DOHH2 (cell line): ENCODE data around the gene HADHA.

Experiments
- H3F3A ChIP-seq: fragments of 200-600 bp; sonication (generic), shearing (Covaris generic); 2 replicates; pipeline ENCODE4 v1.6.0; 2016; ENCODE audit warnings: antibody characterized with exemption, mild to moderate bottlenecking; ENCODE audit not compliant: control insufficient read depth, insufficient read depth
- H3K27ac ChIP-seq: fragments of 200-600 bp; sonication (generic); 2 replicates; pipeline ENCODE4 v1.5.1; 2014; ENCODE audit warnings: low read depth, mild to moderate bottlenecking, low read length, moderate library complexity
- H3K27me3 ChIP-seq: fragments of 200-600 bp; sonication (generic); 2 replicates; pipeline ENCODE4 v1.6.1; 2014; ENCODE audit warnings: mild to moderate bottlenecking, low read length, mixed read lengths; ENCODE audit not compliant: control insufficient read depth
- H3K36me3 ChIP-seq: fragments of 200-600 bp; sonication (generic); 2 replicates; pipeline ENCODE4 v1.6.1; 2014; ENCODE audit warnings: mild to moderate bottlenecking, low read length, moderate library complexity, mixed read lengths; ENCODE audit not compliant: control insufficient read depth
- H3K4me1 ChIP-seq: fragments of 200-600 bp; sonication (generic); 2 replicates; pipeline ENCODE4 v1.6.1; 2014; ENCODE audit warnings: mild to moderate bottlenecking, low read length, mixed read lengths; ENCODE audit not compliant: control insufficient read depth
- H3K4me2 ChIP-seq: fragments of 200-600 bp; sonication (generic); 2 replicates; pipeline ENCODE4 v1.6.0; 2014; ENCODE audit warnings: mild to moderate bottlenecking, low read length, moderate library complexity
- H3K4me3 ChIP-seq: fragments of 200-600 bp; sonication (generic); 2 replicates; pipeline ENCODE4 v1.5.1; 2014; ENCODE audit warnings: mild to moderate bottlenecking, low read length, mixed read lengths
- H3K79me2 ChIP-seq: fragments of 200-600 bp; sonication (generic); 2 replicates; pipeline ENCODE4 v1.6.1; 2014; ENCODE audit warnings: mild to moderate bottlenecking, low read length, mixed read lengths; ENCODE audit not compliant: control insufficient read depth
- H3K9me2 ChIP-seq: fragments of 200-600 bp; sonication (generic); replicated peaks from 2 replicates; pipeline ENCODE4 v1.6.1; 2014; ENCODE audit warnings: mild to moderate bottlenecking, low read length, mixed read lengths; ENCODE audit not compliant: control insufficient read depth
- H3K9me3 ChIP-seq: fragments of 200-600 bp; sonication (generic); 2 replicates; pipeline ENCODE4 v1.6.1; 2014; ENCODE audit warnings: antibody characterized with exemption, low read length, mixed read lengths; ENCODE audit not compliant: control insufficient read depth, insufficient read depth
- H4K20me1 ChIP-seq: fragments of 200-600 bp; sonication (generic); 2 replicates; pipeline ENCODE4 v1.6.0; 2014; ENCODE audit warnings: low read depth, mild to moderate bottlenecking, antibody characterized with exemption, low read length, moderate library complexity; ENCODE audit not compliant: control insufficient read depth, insufficient read depth
- CTCF ChIP-seq: fragments of 200-600 bp; sonication (generic); IDR thresholded peaks from one replicate; pipeline ENCODE4 v1.5.1; 2014; ENCODE audit warnings: antibody characterized with exemption, mild to moderate bottlenecking, low read depth, low read length; ENCODE audit not compliant: poor library complexity, severe bottlenecking
- EZH2phosphoT487 ChIP-seq: fragments of 200-600 bp; sonication (generic); IDR thresholded peaks from 2 replicates; pipeline ENCODE4 v1.6.1; 2017; ENCODE audit warnings: borderline replicate concordance, mild to moderate bottlenecking, antibody characterized with exemption, low read length, moderate library complexity, mixed read lengths

Gene HADHA

GRCh38 chr2:26212011-26212410 is 32.4 kb downstream of the HADHA start:
- no peak for TF ChIP-seq EZH2phosphoT487
- TF ChIP-seq CTCF: no peak
- H3K27ac ChIP-seq: no peak overlapping the region
- H3K4me3 ChIP-seq: no peak overlapping the region
- no peaks in the 10 kb centered on the region for H3F3A ChIP-seq
- H3K9me2 ChIP-seq: no peaks in the 10 kb centered on the region
- no peaks in the 10 kb centered on the region for H3K79me2 ChIP-seq
- H4K20me1 ChIP-seq: no peaks in the 10 kb centered on the region
- H3K9me3 ChIP-seq: no peaks in the 10 kb centered on the region
- peaks cover 77% of the 10 kb centered on the region for H3K36me3 ChIP-seq
- H3K4me1 ChIP-seq: no peaks in the 10 kb centered on the region
- no peaks in the 10 kb centered on the region for H3K27me3 ChIP-seq
- H3K4me2 ChIP-seq: no peak overlapping the region

GRCh38 chr2:26203906-26204305 is 40.5 kb downstream of the HADHA start:
- Histone ChIP-seq H3K27me3 (no peaks in the 10 kb centered on the region), H3K4me2 (no peak overlapping the region), H3F3A (no peaks in the 10 kb centered on the region), H3K9me3 (no peaks in the 10 kb centered on the region), H3K36me3 (peaks cover 46% of the 10 kb centered on the region), H3K79me2 (no peaks in the 10 kb centered on the region), H3K27ac (no peak overlapping the region), H3K4me3 (no peak overlapping the region), H3K9me2 (no peaks in the 10 kb centered on the region), H4K20me1 (no peaks in the 10 kb centered on the region), H3K4me1 (no peaks in the 10 kb centered on the region)
- TF ChIP-seq EZH2phosphoT487 (no peak), CTCF (no peak)

GRCh38 chr2:26202981-26203490 is 41.4 kb downstream of the HADHA start:
- Histone ChIP-seq H3F3A (no peaks in the 10 kb centered on the region), H3K36me3 (peaks cover 51% of the 10 kb centered on the region), H3K27ac (no peak overlapping the region), H3K27me3 (no peaks in the 10 kb centered on the region), H3K4me3 (no peak overlapping the region), H3K9me2 (no peaks in the 10 kb centered on the region), H3K79me2 (no peaks in the 10 kb centered on the region), H3K4me2 (no peak overlapping the region), H3K9me3 (no peaks in the 10 kb centered on the region), H3K4me1 (no peaks in the 10 kb centered on the region; the same call in 1 of the 2 replicates), H4K20me1 (no peaks in the 10 kb centered on the region)
- TF ChIP-seq EZH2phosphoT487 (no peak), CTCF (no peak)
